WTC11 (cell line): Measurements from ENCODE around the gene KRTAP12-4. TPM values are rescaled to one million over a fixed set of nuclear protein-coding genes. Genes with fewer than 3 reads are reported as not detected.

Experiments used
- ATAC-seq: fragments of 200-7000 bp; cut with Tn5 transposase; 2 replicates; pipeline ENCODE4 v1.10.0; 2021; ENCODE audit warnings: mild to moderate bottlenecking, moderate library complexity
- CTCF ChIA-PET: fragments of 300-600 bp; sonication (Branson Sonifier 250); formaldehyde crosslinking; loops from one replicate; lab custom pipeline; 2021; ENCODE audit warnings: antibody characterized with exemption; lab: Charles Lee
- POLR2A ChIA-PET: fragments of 350-600 bp; sonication (Branson Sonifier 250); formaldehyde crosslinking; loops from one replicate; lab custom pipeline; 2021; ENCODE audit warnings: antibody characterized with exemption; lab: Charles Lee
- DNase-seq: peaks from one replicate; pipeline ENCODE4 v3.0.0; 2021; ENCODE audit warnings: low spot score
- H3K27ac Mint-ChIP-seq: 2 replicates; pipeline ENCODE4 v1.8.0; 2021; ENCODE audit warnings: mixed read lengths
- H3K27me3 Mint-ChIP-seq: 2 replicates; pipeline ENCODE4 v1.8.0; 2021; ENCODE audit warnings: low read depth, mild to moderate bottlenecking, moderate library complexity, mixed read lengths
- H3K36me3 Mint-ChIP-seq: 2 replicates; pipeline ENCODE4 v1.8.0; 2021; ENCODE audit warnings: mixed read lengths
- H3K4me1 Mint-ChIP-seq: 2 replicates; pipeline ENCODE4 v1.8.0; 2022; ENCODE audit warnings: mixed read lengths
- H3K4me3 Mint-ChIP-seq: 2 replicates; pipeline ENCODE4 v1.8.0; 2021; ENCODE audit warnings: mild to moderate bottlenecking, moderate library complexity, mixed read lengths
- H3K9me3 Mint-ChIP-seq: 2 replicates; pipeline ENCODE4 v1.8.0; 2021; ENCODE audit warnings: mixed read lengths
- CREM ChIP-seq: sonication (generic); formaldehyde crosslinking; IDR thresholded peaks from 2 replicates; pipeline ENCODE4 v1.8.1; 2022; ENCODE audit warnings: mild to moderate bottlenecking, missing genetic modification reagents, moderate library complexity
- E2F1 ChIP-seq: sonication (generic); formaldehyde crosslinking; IDR thresholded peaks from 2 replicates; pipeline ENCODE4 v1.8.0; 2022; ENCODE audit warnings: mild to moderate bottlenecking, missing genetic modification reagents
- E2F5 ChIP-seq: sonication (generic); formaldehyde crosslinking; IDR thresholded peaks from 2 replicates; pipeline ENCODE4 v1.8.1; 2022; ENCODE audit warnings: mild to moderate bottlenecking, moderate library complexity, missing genetic modification reagents
- ERG ChIP-seq: fragments of 250-450 bp; sonication (Bioruptor Pico); IDR thresholded peaks from 2 replicates; pipeline ENCODE4 v1.8.0; 2021; ENCODE audit warnings: mild to moderate bottlenecking
- FOXK1 ChIP-seq: sonication (generic); formaldehyde crosslinking; IDR thresholded peaks from 2 replicates; pipeline ENCODE4 v1.8.0; 2022; ENCODE audit warnings: mild to moderate bottlenecking, moderate library complexity, missing genetic modification reagents
- FOXP1 ChIP-seq: sonication (generic); formaldehyde crosslinking; IDR thresholded peaks from 2 replicates; pipeline ENCODE4 v1.8.0; 2022; ENCODE audit warnings: missing genetic modification reagents, mild to moderate bottlenecking, moderate library complexity, borderline replicate concordance
- GABPB1 ChIP-seq: sonication (generic); formaldehyde crosslinking; IDR thresholded peaks from 2 replicates; pipeline ENCODE4 v1.8.1; 2023; ENCODE audit warnings: mild to moderate bottlenecking, missing genetic modification reagents
- MXD4 ChIP-seq: fragments of 250-450 bp; sonication (Bioruptor Pico); IDR thresholded peaks from 2 replicates; pipeline ENCODE4 v1.8.0; 2021; ENCODE audit warnings: mild to moderate bottlenecking, moderate library complexity, borderline replicate concordance
- RELA ChIP-seq: sonication (generic); formaldehyde crosslinking; IDR thresholded peaks from 2 replicates; pipeline ENCODE4 v1.8.1; 2022; ENCODE audit warnings: missing genetic modification reagents, mild to moderate bottlenecking, borderline replicate concordance
- ZBTB21 ChIP-seq: sonication (generic); formaldehyde crosslinking; IDR thresholded peaks from 2 replicates; pipeline ENCODE4 v1.8.1; 2023; ENCODE audit warnings: mild to moderate bottlenecking, missing genetic modification reagents, borderline replicate concordance
- ZNF138 ChIP-seq: sonication (generic); formaldehyde crosslinking; conservative IDR thresholded peaks from 2 replicates; pipeline ENCODE4 v1.8.1; 2022; ENCODE audit warnings: mild to moderate bottlenecking, moderate library complexity, missing genetic modification reagents
- ZNF317 ChIP-seq: sonication (generic); formaldehyde crosslinking; IDR thresholded peaks from 2 replicates; pipeline ENCODE4 v1.8.1; 2023; ENCODE audit warnings: low read depth, mild to moderate bottlenecking, moderate library complexity, missing genetic modification reagents, borderline replicate concordance
- total RNA-seq: library from RNA; stranded (reverse); gene quantifications from 3 replicates; pipeline ENCODE4 v1.2.3, GENCODE V29; 2021
- TF ChIP-seq, protein P1 (sequence below): sonication (generic); formaldehyde crosslinking; IDR thresholded peaks from 2 replicates; pipeline ENCODE4 v1.8.1; 2022; ENCODE audit warnings: low read depth, mild to moderate bottlenecking, moderate library complexity, missing genetic modification reagents, borderline replicate concordance
- TF ChIP-seq, protein P2 (sequence below): sonication (generic); formaldehyde crosslinking; IDR thresholded peaks from 2 replicates; pipeline ENCODE4 v1.8.1; 2023; ENCODE audit warnings: mild to moderate bottlenecking, missing genetic modification reagents

The KRTAP12-4 gene
- total RNA-seq, 1 experiment from 2014 or later, result not detected

DNA sequence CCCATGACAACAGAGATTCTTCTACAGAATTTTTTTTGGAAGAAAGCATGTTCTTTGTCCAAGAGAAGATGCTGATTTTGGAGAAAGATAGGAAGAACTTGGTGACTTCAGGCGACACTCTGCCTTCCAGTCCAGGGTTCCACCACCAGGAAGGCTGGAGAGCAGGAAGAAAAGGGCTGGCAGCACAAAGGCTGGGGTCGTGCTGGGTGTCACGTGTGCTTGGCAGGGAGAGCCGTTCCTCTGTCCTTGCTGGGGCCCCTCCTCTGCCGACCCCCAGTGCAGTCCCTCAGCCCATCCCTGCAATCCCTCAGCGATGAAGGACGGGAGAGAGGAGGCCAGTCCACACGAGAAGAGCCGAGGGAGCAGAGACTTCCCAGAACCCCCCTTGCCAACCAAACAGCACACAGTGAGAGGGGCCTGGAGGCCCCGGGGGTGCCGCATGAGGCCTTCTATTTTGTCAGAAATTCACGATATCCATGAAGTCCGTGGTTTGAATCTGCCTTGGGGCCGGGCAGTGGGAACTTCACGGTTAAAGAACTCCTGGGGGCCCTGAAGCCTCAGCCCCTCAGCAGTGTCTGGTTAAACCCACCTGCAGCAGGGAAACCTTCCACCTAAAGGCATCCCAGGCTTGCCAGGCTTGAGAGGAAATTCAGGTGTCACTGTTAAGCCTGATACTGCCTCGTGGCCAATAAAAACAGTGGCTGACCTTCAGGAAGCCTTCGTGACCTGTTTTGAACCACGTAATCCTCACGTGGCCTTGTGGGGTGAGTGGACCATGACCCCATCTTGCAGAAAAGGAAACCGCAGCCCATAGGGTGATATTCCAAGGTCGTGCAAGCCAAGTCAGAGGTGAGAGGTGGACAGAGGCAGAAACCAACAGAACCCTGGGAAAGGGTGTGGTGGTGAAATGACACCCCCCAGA, 45.9 kb upstream of the KRTAP12-4 start:
- 0 out of 2 replicates have a peak, but pooled peaks have one; percentile 34 for TF ChIP-seq GABPB1 (CRISPR knock-in tag)
- TF ChIP-seq E2F5 (CRISPR knock-in tag), result no peak
- TF ChIP-seq, all 79 proteins: peak for 1
- CTCF ChIA-PET, result interaction anchor here (1.2 to 2.6 kb wide), 6 partner anchors 10 to 194 kb away, joined by 3 to 10 read pairs (median 8); partner anchors contain the start of gene UBE2G2
- POLR2A ChIA-PET, result no interaction called here
- Mint-ChIP-seq H3K27me3 (peaks cover 6% of the 10 kb centered on the region), H3K4me1 (peaks cover 91% of the 10 kb centered on the region), H3K36me3 (no peaks in the 10 kb centered on the region), H3K27ac (peak overlapping the region; percentile 85; the same call in 1 of the 2 replicates), H3K4me3 (no peak overlapping the region), H3K9me3 (no peaks in the 10 kb centered on the region)
- no peak for DNase-seq
- no peak for ATAC-seq

DNA sequence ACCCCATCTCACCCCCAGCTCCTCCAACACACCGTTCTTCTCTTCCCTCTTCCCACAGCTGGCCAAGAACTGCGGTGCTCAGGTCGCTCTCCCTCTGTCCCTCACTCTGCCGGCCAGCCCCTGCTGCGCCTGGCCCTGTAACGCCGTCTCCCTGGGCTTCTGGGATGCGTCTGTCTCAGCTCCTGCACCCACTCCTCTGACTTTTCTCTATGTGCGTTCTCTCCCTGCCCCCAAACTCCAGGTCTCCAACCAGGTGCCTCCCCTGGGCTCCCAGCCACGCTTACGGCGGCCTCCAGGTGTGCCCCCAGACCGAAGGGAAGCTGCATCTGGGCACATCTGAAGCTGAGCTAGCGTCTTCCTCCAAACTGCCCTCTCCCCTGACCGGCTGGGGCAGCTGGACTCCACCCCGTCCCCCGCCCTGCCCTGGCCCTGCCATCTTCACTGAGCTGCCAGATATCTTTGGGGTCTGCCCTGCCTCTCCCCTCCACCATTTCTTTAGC, 45.1 kb upstream of the KRTAP12-4 start:
- no peak for ATAC-seq
- TF ChIP-seq, protein P1, sequence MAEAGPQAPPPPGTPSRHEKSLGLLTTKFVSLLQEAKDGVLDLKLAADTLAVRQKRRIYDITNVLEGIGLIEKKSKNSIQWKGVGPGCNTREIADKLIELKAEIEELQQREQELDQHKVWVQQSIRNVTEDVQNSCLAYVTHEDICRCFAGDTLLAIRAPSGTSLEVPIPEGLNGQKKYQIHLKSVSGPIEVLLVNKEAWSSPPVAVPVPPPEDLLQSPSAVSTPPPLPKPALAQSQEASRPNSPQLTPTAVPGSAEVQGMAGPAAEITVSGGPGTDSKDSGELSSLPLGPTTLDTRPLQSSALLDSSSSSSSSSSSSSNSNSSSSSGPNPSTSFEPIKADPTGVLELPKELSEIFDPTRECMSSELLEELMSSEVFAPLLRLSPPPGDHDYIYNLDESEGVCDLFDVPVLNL, result no peak
- no peak for TF ChIP-seq FOXK1 (CRISPR knock-in tag)
- no peak for TF ChIP-seq ZNF138 (CRISPR knock-in tag)
- no peak for TF ChIP-seq E2F1
- TF ChIP-seq ZBTB21 (CRISPR knock-in tag), result no peak
- Mint-ChIP-seq H3K36me3 (no peaks in the 10 kb centered on the region), H3K27ac (peak overlapping the region; percentile 85), H3K4me3 (no peak overlapping the region), H3K4me1 (peaks cover 90% of the 10 kb centered on the region), H3K27me3 (peaks cover 6% of the 10 kb centered on the region), H3K9me3 (no peaks in the 10 kb centered on the region)
- ChIA-PET CTCF (interaction anchor here (0.7 to 1.5 kb wide), 6 partner anchors 11 to 195 kb away, joined by 3 to 9 read pairs (median 6); partner anchors contain the start of gene UBE2G2), POLR2A (no interaction called here)
- DNase-seq, result no peak

- DNase-seq (no peak), ATAC-seq (peak; percentile 66)
- Mint-ChIP-seq H3K4me3 (no peak overlapping the region), H3K27ac (peak overlapping the region; percentile 27; the same call in 1 of the 2 replicates), H3K9me3 (peaks cover 12% of the 10 kb centered on the region), H3K27me3 (peaks cover 4% of the 10 kb centered on the region), H3K4me1 (peaks cover 76% of the 10 kb centered on the region), H3K36me3 (peaks cover 12% of the 10 kb centered on the region)
- POLR2A ChIA-PET, result interaction anchor here (1.2 kb wide), 1 partner anchor 96 kb away, joined by 3 read pairs; no protein-coding TSS in a partner anchor
- TF ChIP-seq, protein P2, sequence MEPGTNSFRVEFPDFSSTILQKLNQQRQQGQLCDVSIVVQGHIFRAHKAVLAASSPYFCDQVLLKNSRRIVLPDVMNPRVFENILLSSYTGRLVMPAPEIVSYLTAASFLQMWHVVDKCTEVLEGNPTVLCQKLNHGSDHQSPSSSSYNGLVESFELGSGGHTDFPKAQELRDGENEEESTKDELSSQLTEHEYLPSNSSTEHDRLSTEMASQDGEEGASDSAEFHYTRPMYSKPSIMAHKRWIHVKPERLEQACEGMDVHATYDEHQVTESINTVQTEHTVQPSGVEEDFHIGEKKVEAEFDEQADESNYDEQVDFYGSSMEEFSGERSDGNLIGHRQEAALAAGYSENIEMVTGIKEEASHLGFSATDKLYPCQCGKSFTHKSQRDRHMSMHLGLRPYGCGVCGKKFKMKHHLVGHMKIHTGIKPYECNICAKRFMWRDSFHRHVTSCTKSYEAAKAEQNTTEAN, result no peak
- TF ChIP-seq RELA (CRISPR knock-in tag) (no peak), FOXP1 (CRISPR knock-in tag) (no peak), ERG (CRISPR knock-in tag) (no peak), CREM (CRISPR knock-in tag) (no peak), MXD4 (no peak), ZNF317 (CRISPR knock-in tag) (no peak)
- CTCF ChIA-PET, result interaction anchor here (0.6 to 2.2 kb wide), 5 partner anchors 8 to 441 kb away, joined by 3 to 11 read pairs (median 3); partner anchors contain the start of gene TSPEAR
Observed at GRCh38 chr21:44697811-44698734, 43.6 kb upstream of the KRTAP12-4 start.
